IPS-18a (cell line): ENCODE data around the gene SPATS2L.
A peak's percentile ranks its signal among the peaks of the same experiment; 100 is the strongest.

Experiments used
- H3K27ac ChIP-seq: one replicate; pipeline ENCODE4 v1.5.1; 2013; ENCODE audit warnings: low read length
- H3K27me3 ChIP-seq: one replicate; pipeline ENCODE4 v1.6.1; 2013; ENCODE audit warnings: mild to moderate bottlenecking, low read length; ENCODE audit not compliant: control insufficient read depth, insufficient read depth
- H3K36me3 ChIP-seq: one replicate; pipeline ENCODE4 v1.6.1; 2013; ENCODE audit warnings: low read depth, low read length; ENCODE audit not compliant: control insufficient read depth
- H3K4me1 ChIP-seq: one replicate; pipeline ENCODE4 v1.6.1; 2013; ENCODE audit warnings: low read depth, low read length; ENCODE audit not compliant: control insufficient read depth
- H3K4me3 ChIP-seq: one replicate; pipeline ENCODE4 v1.5.1; 2013; ENCODE audit warnings: low read length
- H3K9ac ChIP-seq: one replicate; pipeline ENCODE4 v1.6.1; 2013; ENCODE audit warnings: mild to moderate bottlenecking, low read length, moderate library complexity
- H3K9me3 ChIP-seq: one replicate; pipeline ENCODE4 v1.6.1; 2013; ENCODE audit warnings: low read depth, low read length; ENCODE audit not compliant: control insufficient read depth

Gene SPATS2L

GRCh38 chr2:200408428-200409316, 102.2 kb downstream of the SPATS2L start:
- Histone ChIP-seq H3K27ac (no peak overlapping the region), H3K36me3 (peaks cover 3% of the 10 kb centered on the region)

GRCh38 chr2:200411831-200412230, 105.3 kb downstream of the SPATS2L start:
- Histone ChIP-seq H3K4me3 (no peak overlapping the region), H3K9me3 (no peaks in the 10 kb centered on the region), H3K4me1 (peaks cover 7% of the 10 kb centered on the region), H3K27ac (no peak overlapping the region), H3K36me3 (peaks cover 7% of the 10 kb centered on the region), H3K9ac (no peak overlapping the region), H3K27me3 (no peaks in the 10 kb centered on the region)

More at GRCh38 chr2:200408428-200409316, 102.2 kb downstream of the SPATS2L start:
- H3K9ac ChIP-seq: no peak overlapping the region
- H3K4me3 ChIP-seq: no peak overlapping the region
- no peaks in the 10 kb centered on the region for H3K9me3 ChIP-seq
- H3K4me1 ChIP-seq: peaks cover 4% of the 10 kb centered on the region
- H3K27me3 ChIP-seq: no peaks in the 10 kb centered on the region

- Histone ChIP-seq H3K27me3 (no peaks in the 10 kb centered on the region), H3K4me3 (no peak overlapping the region), H3K27ac (no peak overlapping the region), H3K4me1 (peaks cover 15% of the 10 kb centered on the region), H3K9me3 (no peaks in the 10 kb centered on the region), H3K9ac (no peak overlapping the region), H3K36me3 (peaks cover 9% of the 10 kb centered on the region)
These were observed 107.9 kb downstream of the SPATS2L start for GRCh38 chr2:200414367-200414766.

GRCh38 chr2:200415455-200415854, 109.0 kb downstream of the SPATS2L start:
- Histone ChIP-seq H3K9ac (no peak overlapping the region), H3K4me3 (no peak overlapping the region), H3K27ac (no peak overlapping the region), H3K9me3 (no peaks in the 10 kb centered on the region), H3K27me3 (no peaks in the 10 kb centered on the region), H3K4me1 (peaks cover 15% of the 10 kb centered on the region), H3K36me3 (peaks cover 20% of the 10 kb centered on the region)

- Histone ChIP-seq H3K27me3 (no peaks in the 10 kb centered on the region), H3K36me3 (peaks cover 29% of the 10 kb centered on the region), H3K4me1 (peaks cover 15% of the 10 kb centered on the region), H3K4me3 (no peak overlapping the region), H3K9me3 (no peaks in the 10 kb centered on the region), H3K27ac (peak overlapping the region; percentile 79), H3K9ac (no peak overlapping the region)
These were observed 110.4 kb downstream of the SPATS2L start for GRCh38 chr2:200416878-200417277.

- Histone ChIP-seq H3K4me1 (peaks cover 15% of the 10 kb centered on the region), H3K27ac (peak overlapping the region; percentile 79), H3K4me3 (no peak overlapping the region), H3K27me3 (no peaks in the 10 kb centered on the region), H3K9ac (no peak overlapping the region), H3K36me3 (peaks cover 32% of the 10 kb centered on the region), H3K9me3 (no peaks in the 10 kb centered on the region)
These were observed 110.9 kb downstream of the SPATS2L start for GRCh38 chr2:200417366-200417765.

GRCh38 chr2:200418399-200418798, 111.9 kb downstream of the SPATS2L start:
- no peak overlapping the region for H3K4me3 ChIP-seq
- H3K27ac ChIP-seq: no peak overlapping the region
- H3K9me3 ChIP-seq: no peaks in the 10 kb centered on the region
- peaks cover 36% of the 10 kb centered on the region for H3K36me3 ChIP-seq
- no peak overlapping the region for H3K9ac ChIP-seq
- peaks cover 15% of the 10 kb centered on the region for H3K4me1 ChIP-seq
- no peaks in the 10 kb centered on the region for H3K27me3 ChIP-seq

- H3K36me3 ChIP-seq: peaks cover 30% of the 10 kb centered on the region
- peaks cover 15% of the 10 kb centered on the region for H3K4me1 ChIP-seq
- H3K9ac ChIP-seq: no peak overlapping the region
- no peak overlapping the region for H3K4me3 ChIP-seq
- no peaks in the 10 kb centered on the region for H3K9me3 ChIP-seq
- H3K27me3 ChIP-seq: no peaks in the 10 kb centered on the region
- H3K27ac ChIP-seq: no peak overlapping the region
These were observed 112.8 kb downstream of the SPATS2L start for GRCh38 chr2:200419325-200419724.

- H3K27me3 ChIP-seq: no peaks in the 10 kb centered on the region
- no peak overlapping the region for H3K4me3 ChIP-seq
- no peak overlapping the region for H3K9ac ChIP-seq
- H3K9me3 ChIP-seq: no peaks in the 10 kb centered on the region
- no peak overlapping the region for H3K27ac ChIP-seq
- H3K36me3 ChIP-seq: peaks cover 30% of the 10 kb centered on the region
- peaks cover 16% of the 10 kb centered on the region for H3K4me1 ChIP-seq
These were observed 114.8 kb downstream of the SPATS2L start for GRCh38 chr2:200421270-200421669.

GRCh38 chr2:200422071-200422470, 115.6 kb downstream of the SPATS2L start:
- H3K36me3 ChIP-seq: peaks cover 30% of the 10 kb centered on the region
- no peaks in the 10 kb centered on the region for H3K27me3 ChIP-seq
- no peak overlapping the region for H3K27ac ChIP-seq
- no peak overlapping the region for H3K9ac ChIP-seq
- no peak overlapping the region for H3K4me3 ChIP-seq
- no peaks in the 10 kb centered on the region for H3K9me3 ChIP-seq
- peaks cover 8% of the 10 kb centered on the region for H3K4me1 ChIP-seq

- no peak overlapping the region for H3K27ac ChIP-seq
- H3K4me3 ChIP-seq: no peak overlapping the region
These were observed 116.2 kb downstream of the SPATS2L start for GRCh38 chr2:200422532-200423261.

More at GRCh38 chr2:200422532-200423261, 116.2 kb downstream of the SPATS2L start:
- H3K36me3 ChIP-seq: peaks cover 30% of the 10 kb centered on the region
- H3K4me1 ChIP-seq: peaks cover 3% of the 10 kb centered on the region
- H3K27me3 ChIP-seq: no peaks in the 10 kb centered on the region
- no peaks in the 10 kb centered on the region for H3K9me3 ChIP-seq
- no peak overlapping the region for H3K9ac ChIP-seq
